ENCODE results near the gene SMYD3.
"Not testable (repeated sequence)": the region's sequence is repeated elsewhere in the genome, so short reads cannot be mapped to it uniquely, and the experiment has no call there.

SMYD3 gene

GRCh38 chr1:245858022-245858721 lies 648.9 kb downstream of the SMYD3 start:
- no peak for DNase-seq

- DNase-seq = no peak
These were observed 650.0 kb downstream of the SMYD3 start for GRCh38 chr1:245856944-245857531.

- DNase-seq = no peak
These were observed 651.0 kb downstream of the SMYD3 start for GRCh38 chr1:245855846-245856730.

- no peak for DNase-seq
These were observed 653.8 kb downstream of the SMYD3 start for GRCh38 chr1:245853291-245853690.

GRCh38 chr1:245843101-245843500 lies 664.0 kb downstream of the SMYD3 start:
- DNase-seq = no peak

GRCh38 chr1:245842106-245842505 lies 665.0 kb downstream of the SMYD3 start:
- DNase-seq = no peak

GRCh38 chr1:245840971-245841370 lies 666.1 kb downstream of the SMYD3 start:
- no peak for DNase-seq

GRCh38 chr1:245837718-245838117 lies 669.4 kb downstream of the SMYD3 start:
- no peak for DNase-seq

- DNase-seq = no peak
These were observed 671.7 kb downstream of the SMYD3 start for GRCh38 chr1:245835386-245835785.

GRCh38 chr1:245834002-245834401 lies 673.1 kb downstream of the SMYD3 start:
- DNase-seq = no peak

- DNase-seq = no peak
These were observed 674.1 kb downstream of the SMYD3 start for GRCh38 chr1:245832771-245833527.

GRCh38 chr1:245831518-245831917 lies 675.6 kb downstream of the SMYD3 start:
- no peak for DNase-seq

- DNase-seq = no peak
These were observed 677.3 kb downstream of the SMYD3 start for GRCh38 chr1:245829826-245830225.

GRCh38 chr1:245829194-245829593 lies 677.9 kb downstream of the SMYD3 start:
- DNase-seq = no peak

GRCh38 chr1:245827301-245827700 lies 679.8 kb downstream of the SMYD3 start:
- no peak for DNase-seq

- no peak for DNase-seq
These were observed 681.8 kb downstream of the SMYD3 start for GRCh38 chr1:245825128-245825901.

- DNase-seq = no peak
These were observed 683.5 kb downstream of the SMYD3 start for GRCh38 chr1:245823408-245824147.

- no peak for DNase-seq
These were observed 684.1 kb downstream of the SMYD3 start for GRCh38 chr1:245822996-245823395.

- DNase-seq = not testable (repeated sequence)
These were observed 688.7 kb downstream of the SMYD3 start for GRCh38 chr1:245818363-245818762.

- DNase-seq = not testable (repeated sequence)
These were observed 690.6 kb downstream of the SMYD3 start for GRCh38 chr1:245816496-245816895.

- no peak for DNase-seq
These were observed 692.4 kb downstream of the SMYD3 start for GRCh38 chr1:245814651-245815050.
